ENCODE results near the gene PKP1. TPM values are rescaled to one million over a fixed set of nuclear protein-coding genes. Genes with fewer than 3 reads are reported as not detected.

PKP1 gene
- polyA plus RNA-seq, 1 donor (not counting 4 experiments of a cell fraction or from before 2014, with no cell fraction given): 169 TPM

DNA sequence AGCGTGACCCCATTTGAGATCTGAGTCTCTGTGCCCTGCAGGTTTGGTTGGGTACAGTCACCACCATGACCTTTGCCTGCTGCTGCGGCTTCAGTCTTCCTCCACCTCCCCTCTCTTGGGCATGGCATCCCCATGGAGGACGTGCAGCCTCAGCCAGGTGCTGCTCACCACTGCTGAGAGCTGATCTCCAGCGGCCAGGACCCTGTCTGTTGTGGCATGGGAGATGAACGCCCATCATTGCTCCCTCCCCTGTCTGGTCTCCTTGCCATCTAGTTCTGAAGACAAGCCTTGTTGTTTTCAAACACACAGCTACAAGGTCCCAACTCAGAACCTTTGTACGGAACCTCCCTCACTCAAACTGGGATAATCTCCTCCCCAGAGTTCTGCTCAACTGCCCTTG lies 19.2 kb upstream of the PKP1 start:
- TF ChIP-seq EZH2 (IDR thresholded peaks at IDR 0.05; ENCODE audit: low read length): no peak
- TF ChIP-seq, protein P1, sequence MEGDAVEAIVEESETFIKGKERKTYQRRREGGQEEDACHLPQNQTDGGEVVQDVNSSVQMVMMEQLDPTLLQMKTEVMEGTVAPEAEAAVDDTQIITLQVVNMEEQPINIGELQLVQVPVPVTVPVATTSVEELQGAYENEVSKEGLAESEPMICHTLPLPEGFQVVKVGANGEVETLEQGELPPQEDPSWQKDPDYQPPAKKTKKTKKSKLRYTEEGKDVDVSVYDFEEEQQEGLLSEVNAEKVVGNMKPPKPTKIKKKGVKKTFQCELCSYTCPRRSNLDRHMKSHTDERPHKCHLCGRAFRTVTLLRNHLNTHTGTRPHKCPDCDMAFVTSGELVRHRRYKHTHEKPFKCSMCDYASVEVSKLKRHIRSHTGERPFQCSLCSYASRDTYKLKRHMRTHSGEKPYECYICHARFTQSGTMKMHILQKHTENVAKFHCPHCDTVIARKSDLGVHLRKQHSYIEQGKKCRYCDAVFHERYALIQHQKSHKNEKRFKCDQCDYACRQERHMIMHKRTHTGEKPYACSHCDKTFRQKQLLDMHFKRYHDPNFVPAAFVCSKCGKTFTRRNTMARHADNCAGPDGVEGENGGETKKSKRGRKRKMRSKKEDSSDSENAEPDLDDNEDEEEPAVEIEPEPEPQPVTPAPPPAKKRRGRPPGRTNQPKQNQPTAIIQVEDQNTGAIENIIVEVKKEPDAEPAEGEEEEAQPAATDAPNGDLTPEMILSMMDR (optimal IDR thresholded peaks at IDR 0.05 in 1 of 3, IDR thresholded peaks at IDR 0.05 in 1 of 3, conservative IDR thresholded peaks at IDR 0.05 in 1 of 3; ENCODE audit: extremely low read depth in 1 of 3, insufficient read depth in 2 of 3, low read length in 3 of 3): no peak
- DNase-seq (ENCODE audit: low read depth, low spot score) (no peak), FAIRE-seq (no peak)
- no peak overlapping the region for H3K27ac ChIP-seq (ENCODE audit: control insufficient read depth, insufficient read depth, low read length)
- no peaks in the 10 kb centered on the region for H3K9me3 ChIP-seq (ENCODE audit: control insufficient read depth, low read depth, low read length)
- H3K79me2 ChIP-seq (ENCODE audit: control insufficient read depth, insufficient read depth, low read length): no peaks in the 10 kb centered on the region
- H4K20me1 ChIP-seq (ENCODE audit: control insufficient read depth, extremely low read depth, insufficient read depth, low read length): no peaks in the 10 kb centered on the region
- no peak overlapping the region for H3K4me2 ChIP-seq (ENCODE audit: control insufficient read depth, extremely low read depth, insufficient read depth, low read depth, low read length)
- H3K4me1 ChIP-seq (ENCODE audit: control insufficient read depth, extremely low read depth, insufficient read depth, low read length): peaks cover 68% of the 10 kb centered on the region
- H2AFZ ChIP-seq (ENCODE audit: control insufficient read depth, low read length): no peak overlapping the region
- H3K9me1 ChIP-seq (ENCODE audit: control insufficient read depth, extremely low read depth, insufficient read depth, low read length): no peaks in the 10 kb centered on the region
- H3K4me3 ChIP-seq (ENCODE audit: control insufficient read depth in 2 of 3, extremely low read depth in 1 of 3, insufficient read depth in 2 of 3, low read depth in 1 of 3, low read length in 3 of 3): no peak overlapping the region
- H3K36me3 ChIP-seq (ENCODE audit: control insufficient read depth in 2 of 2, extremely low read depth in 1 of 2, insufficient read depth in 2 of 2, low read length in 2 of 2): no peaks in the 10 kb centered on the region
- dilution Hi-C loops (cut with MboI; ENCODE audit: extremely low pct_ligation_motif_present, low sequenced_read_pairs): no loop called here
- no peaks in the 10 kb centered on the region for H3K27me3 ChIP-seq (ENCODE audit: control insufficient read depth, extremely low read depth, insufficient read depth, low read length)
- no peak overlapping the region for H3K9ac ChIP-seq (ENCODE audit: control insufficient read depth, extremely low read depth, insufficient read depth, low read length)

- Histone ChIP-seq H3K79me2 (ENCODE audit: control insufficient read depth, insufficient read depth, low read length) (no peaks in the 10 kb centered on the region), H3K36me3 (ENCODE audit: control insufficient read depth in 2 of 2, extremely low read depth in 1 of 2, insufficient read depth in 2 of 2, low read length in 2 of 2) (no peaks in the 10 kb centered on the region), H2AFZ (ENCODE audit: control insufficient read depth, low read length) (no peak overlapping the region), H3K9me1 (ENCODE audit: control insufficient read depth, extremely low read depth, insufficient read depth, low read length) (no peaks in the 10 kb centered on the region), H3K27me3 (ENCODE audit: control insufficient read depth, extremely low read depth, insufficient read depth, low read length) (no peaks in the 10 kb centered on the region), H3K4me3 (ENCODE audit: control insufficient read depth in 2 of 3, extremely low read depth in 1 of 3, insufficient read depth in 2 of 3, low read depth in 1 of 3, low read length in 3 of 3) (no peak overlapping the region), H3K9me3 (ENCODE audit: control insufficient read depth, low read depth, low read length) (no peaks in the 10 kb centered on the region), H4K20me1 (ENCODE audit: control insufficient read depth, extremely low read depth, insufficient read depth, low read length) (no peaks in the 10 kb centered on the region), H3K4me2 (ENCODE audit: control insufficient read depth, extremely low read depth, insufficient read depth, low read depth, low read length) (no peak overlapping the region), H3K9ac (ENCODE audit: control insufficient read depth, extremely low read depth, insufficient read depth, low read length) (no peak overlapping the region), H3K4me1 (ENCODE audit: control insufficient read depth, extremely low read depth, insufficient read depth, low read length) (peaks cover 68% of the 10 kb centered on the region), H3K27ac (ENCODE audit: control insufficient read depth, insufficient read depth, low read length) (no peak overlapping the region)
- DNase-seq (ENCODE audit: low read depth, low spot score): no peak
- TF ChIP-seq, protein P1 (optimal IDR thresholded peaks at IDR 0.05 in 1 of 3, IDR thresholded peaks at IDR 0.05 in 1 of 3, conservative IDR thresholded peaks at IDR 0.05 in 1 of 3; ENCODE audit: extremely low read depth in 1 of 3, insufficient read depth in 2 of 3, low read length in 3 of 3): no peak
- no peak for TF ChIP-seq EZH2 (IDR thresholded peaks at IDR 0.05; ENCODE audit: low read length)
- dilution Hi-C loops (cut with MboI; ENCODE audit: extremely low pct_ligation_motif_present, low sequenced_read_pairs): no loop called here
- no peak for FAIRE-seq
Observed at GRCh38 chr1:201264554-201264953, 18.8 kb upstream of the PKP1 start.
